ENCODE results near the gene CTBS. TPM values are rescaled to one million over a fixed set of nuclear protein-coding genes. Genes with fewer than 3 reads are reported as not detected.

CTBS gene
- total and polyA plus RNA-seq, 2 of the 8 experiments (the other 6 are each of a cell fraction or from before 2014, with no cell fraction given) = 3.3 to 4.1 TPM

DNA sequence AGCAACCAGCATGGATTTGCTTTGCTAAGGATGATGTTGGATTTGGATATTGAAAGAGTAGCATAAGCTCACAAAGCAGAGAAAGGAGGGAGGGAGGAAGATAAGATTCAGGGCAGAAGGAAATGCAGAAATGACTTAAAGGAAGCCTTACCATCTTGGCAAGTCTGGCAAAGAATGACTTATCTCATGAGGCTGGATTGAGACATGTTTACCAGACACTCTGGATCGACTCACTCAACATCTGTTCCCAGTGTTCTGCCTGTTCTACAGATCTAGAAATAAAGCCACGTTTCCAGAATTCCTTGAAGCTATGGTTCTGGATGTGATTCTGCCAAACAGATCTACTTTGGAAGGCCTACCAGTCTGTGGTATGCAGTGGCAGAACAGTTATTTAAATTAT, 38.8 kb upstream of the CTBS start:
- H4K20me1 ChIP-seq (replicated peaks in 1 of 2; ENCODE audit: control insufficient read depth in 1 of 2, insufficient read depth in 2 of 2, low read length in 2 of 2) = no peaks in the 10 kb centered on the region
- no peak overlapping the region for H3K27ac ChIP-seq (ENCODE audit: low read depth, low read length)
- CTCF ChIA-PET (ENCODE audit: partially characterized antibody) = interaction anchor here (0.8 to 2.4 kb wide), 3 partner anchors 11 to 159 kb away, joined by 3 to 8 read pairs (median 4); no protein-coding TSS in a partner anchor
- no peaks in the 10 kb centered on the region for H3K23me2 ChIP-seq (ENCODE audit: low read depth, low read length)
- no peak overlapping the region for H3K56ac ChIP-seq (replicated peaks; ENCODE audit: insufficient read length, low read depth, low read length)
- no peak overlapping the region for H2BK12ac ChIP-seq (ENCODE audit: low read depth, low read length)
- 90% methylated on average over 2 of the region's 2 CpGs; no CpG with 5 or more reads in 1 of the 2 experiments for WGBS, 2 experiments (ENCODE audit: extremely low coverage in 1 of 2, insufficient coverage in 1 of 2, insufficient read length in 1 of 2, insufficient replicate concordance in 2 of 2, low coverage in 1 of 2, low lambda C conversion rate in 2 of 2, missing lambda C conversion rate in 1 of 2)
- H3K9ac ChIP-seq (replicated peaks in 1 of 4; ENCODE audit: extremely low read depth in 1 of 4, low read depth in 3 of 4, low read length in 3 of 4) = no peak overlapping the region
- H4K91ac ChIP-seq (replicated peaks; ENCODE audit: insufficient read length, low read length) = no peak overlapping the region
- no peaks in the 10 kb centered on the region for H3K27me3 ChIP-seq (replicated peaks in 1 of 4; ENCODE audit: control insufficient read depth in 3 of 4, extremely low read depth in 1 of 4, insufficient read depth in 3 of 4, low read length in 3 of 4)
- H3K79me2 ChIP-seq (ENCODE audit: control insufficient read depth in 1 of 2, insufficient read depth in 2 of 2, low read length in 2 of 2) = no peaks in the 10 kb centered on the region
- H4K5ac ChIP-seq (ENCODE audit: insufficient read length, low read depth, low read length) = no peak overlapping the region
- no peak overlapping the region for H2AFZ ChIP-seq (ENCODE audit: low read length)
- peaks cover 13 to 17% of the 10 kb centered on the region in 2 experiments for H3K9me3 ChIP-seq (ENCODE audit: insufficient read depth in 2 of 2, low read depth in 1 of 2, low read length in 1 of 2)
- H2AK5ac ChIP-seq (ENCODE audit: low read depth, low read length) = no peak overlapping the region
- H3K4me1 ChIP-seq (replicated peaks in 1 of 4; ENCODE audit: control insufficient read depth in 3 of 4, insufficient read depth in 4 of 4, low read length in 3 of 4) = no peaks in the 10 kb centered on the region; a peak in 1 of 7 replicates
- H2BK20ac ChIP-seq (ENCODE audit: low read length) = no peak overlapping the region
- no peak for DNase-seq (ENCODE audit: low read depth in 1 of 2, low spot score in 2 of 2)
- no peak overlapping the region for H3K4ac ChIP-seq (replicated peaks; ENCODE audit: insufficient read length, low read depth, low read length)
- POLR2A ChIA-PET (ENCODE audit: partially characterized antibody) = no interaction called here
- H3K18ac ChIP-seq (ENCODE audit: extremely low read depth, low read length) = no peak overlapping the region
- no peak overlapping the region for H3K4me3 ChIP-seq (ENCODE audit: extremely low read depth in 1 of 4, insufficient read depth in 2 of 4, low read depth in 3 of 4, low read length in 4 of 4)
- H2BK120ac ChIP-seq (replicated peaks; ENCODE audit: low read depth, low read length) = no peak overlapping the region
- no peak overlapping the region for H4K8ac ChIP-seq (ENCODE audit: extremely low read depth, insufficient read depth, low read length)
- FAIRE-seq = no peak
- H2BK15ac ChIP-seq (ENCODE audit: low read length) = no peak overlapping the region
- peaks cover 0 to 5% (median 0%) of the 10 kb centered on the region in 4 experiments; a peak in 1 of 8 replicates for H3K36me3 ChIP-seq (ENCODE audit: control insufficient read depth in 2 of 4, insufficient read depth in 4 of 4, low read length in 3 of 4)
- H3K4me2 ChIP-seq (ENCODE audit: insufficient read depth in 1 of 2, low read depth in 2 of 2, low read length in 2 of 2) = no peak overlapping the region
- no peak overlapping the region for H2BK5ac ChIP-seq (ENCODE audit: low read depth, low read length)
- no peak overlapping the region for H3K14ac ChIP-seq (ENCODE audit: insufficient read length)
- no peaks in the 10 kb centered on the region for H3K79me1 ChIP-seq (ENCODE audit: low read depth, low read length)
- no peak overlapping the region for H3K23ac ChIP-seq (ENCODE audit: insufficient read length)
- no peak for TF ChIP-seq SP4 (IDR thresholded peaks at IDR 0.05; ENCODE audit: low read length)
- no peak for TF ChIP-seq CBX5 (IDR thresholded peaks at IDR 0.05; ENCODE audit: low read depth, low read length)
- no peak for TF ChIP-seq CHD2 (IDR thresholded peaks at IDR 0.05; ENCODE audit: low read length)
- TF ChIP-seq EP300 (IDR thresholded peaks at IDR 0.05; ENCODE audit: borderline replicate concordance in 1 of 2, low read depth in 2 of 2, low read length in 2 of 2) = no peak
- no peak for TF ChIP-seq ASH2L (IDR thresholded peaks at IDR 0.05; ENCODE audit: low read length)
- TF ChIP-seq JUND (IDR thresholded peaks at IDR 0.05; ENCODE audit: low read length) = no peak
- no peak for TF ChIP-seq SP2 (IDR thresholded peaks at IDR 0.05; ENCODE audit: low read length)
- no peak for TF ChIP-seq TCF12 (IDR thresholded peaks at IDR 0.05; ENCODE audit: low read depth, low read length)
- no peak for TF ChIP-seq HDAC2 (IDR thresholded peaks at IDR 0.05; ENCODE audit: borderline replicate concordance in 1 of 2, low read depth in 2 of 2, low read length in 2 of 2)
- TF ChIP-seq SAP30 (IDR thresholded peaks at IDR 0.05; ENCODE audit: insufficient read depth, insufficient replicate concordance, low read length) = no peak
- no peak for TF ChIP-seq CBX8 (IDR thresholded peaks at IDR 0.05; ENCODE audit: borderline replicate concordance, low read depth, low read length)
- TF ChIP-seq, protein P1, sequence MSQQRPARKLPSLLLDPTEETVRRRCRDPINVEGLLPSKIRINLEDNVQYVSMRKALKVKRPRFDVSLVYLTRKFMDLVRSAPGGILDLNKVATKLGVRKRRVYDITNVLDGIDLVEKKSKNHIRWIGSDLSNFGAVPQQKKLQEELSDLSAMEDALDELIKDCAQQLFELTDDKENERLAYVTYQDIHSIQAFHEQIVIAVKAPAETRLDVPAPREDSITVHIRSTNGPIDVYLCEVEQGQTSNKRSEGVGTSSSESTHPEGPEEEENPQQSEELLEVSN (IDR thresholded peaks at IDR 0.05) = no peak
- TF ChIP-seq RXRA (IDR thresholded peaks at IDR 0.05; ENCODE audit: insufficient read depth, low read depth, low read length) = no peak
- TF ChIP-seq, protein P2, sequence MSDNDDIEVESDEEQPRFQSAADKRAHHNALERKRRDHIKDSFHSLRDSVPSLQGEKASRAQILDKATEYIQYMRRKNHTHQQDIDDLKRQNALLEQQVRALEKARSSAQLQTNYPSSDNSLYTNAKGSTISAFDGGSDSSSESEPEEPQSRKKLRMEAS (IDR thresholded peaks at IDR 0.05) = no peak

Measured in H1 (cell line).